HepG2 (cell line): ENCODE data around the gene TPRN. TPM values are rescaled to one million over a fixed set of nuclear protein-coding genes. Genes with fewer than 3 reads are reported as not detected.

ENCODE experiments used
- ARID2 ChIP-seq: sonication (generic); formaldehyde crosslinking; IDR thresholded peaks from 2 replicates; pipeline ENCODE4 v1.8.1; 2022; ENCODE audit warnings: mild to moderate bottlenecking, missing genetic modification reagents, borderline replicate concordance
- HNF4A ChIP-seq: sonication (generic); formaldehyde crosslinking; IDR thresholded peaks from 2 replicates; pipeline ENCODE4 v1.4.0; 2020; ENCODE audit warnings: missing genetic modification reagents
- HOXA9 ChIP-seq: sonication (generic); formaldehyde crosslinking; IDR thresholded peaks from 2 replicates; pipeline ENCODE4 v1.8.1; 2022; ENCODE audit warnings: missing genetic modification reagents, mild to moderate bottlenecking, moderate library complexity, borderline replicate concordance
- IKZF4 ChIP-seq: sonication (generic); formaldehyde crosslinking; IDR thresholded peaks from 2 replicates; pipeline ENCODE4 v1.5.1; 2020; ENCODE audit warnings: borderline replicate concordance, mild to moderate bottlenecking, low read depth, missing genetic modification reagents; ENCODE audit errors: not compliant biosample characterization
- MED8 ChIP-seq: sonication (generic); formaldehyde crosslinking; IDR thresholded peaks from 2 replicates; pipeline ENCODE4 v1.8.1; 2023; ENCODE audit warnings: mild to moderate bottlenecking, missing genetic modification reagents; ENCODE audit not compliant: insufficient replicate concordance
- NKX3-1 ChIP-seq: sonication (generic); formaldehyde crosslinking; IDR thresholded peaks from 2 replicates; pipeline ENCODE4 v1.5.0; 2020; ENCODE audit warnings: missing genetic modification reagents
- SAP130 ChIP-seq: IDR thresholded peaks from 2 replicates; pipeline ENCODE4 v1.6.1; 2016; ENCODE audit warnings: low read depth
- TP53 ChIP-seq: sonication (generic); formaldehyde crosslinking; conservative IDR thresholded peaks from 2 replicates; pipeline ENCODE4 v1.4.0; 2020; ENCODE audit warnings: missing genetic modification reagents
- UBTF ChIP-seq: sonication (generic); formaldehyde crosslinking; IDR thresholded peaks from 2 replicates; pipeline ENCODE4 v1.4.0; 2020; ENCODE audit warnings: mild to moderate bottlenecking, missing genetic modification reagents
- XRCC5 ChIP-seq: fragments of 200-400 bp; formaldehyde crosslinking; optimal IDR thresholded peaks from 2 replicates; pipeline ENCODE3; 2017; ENCODE audit warnings: mild to moderate bottlenecking, low read length
- ZNF281 ChIP-seq: sonication (generic); formaldehyde crosslinking; IDR thresholded peaks from 2 replicates; pipeline ENCODE4 v1.4.0; 2020; ENCODE audit warnings: missing genetic modification reagents, borderline replicate concordance
- ZNF446 ChIP-seq: sonication (generic); formaldehyde crosslinking; IDR thresholded peaks from 2 replicates; pipeline ENCODE4 v1.5.0; 2020; ENCODE audit warnings: mild to moderate bottlenecking, missing genetic modification reagents
- ZNF574 ChIP-seq: sonication (generic); formaldehyde crosslinking; IDR thresholded peaks from 2 replicates; pipeline ENCODE4 v1.4.0; 2020; ENCODE audit warnings: missing genetic modification reagents
- ZNF687 ChIP-seq: sonication (generic); formaldehyde crosslinking; IDR thresholded peaks from 2 replicates; pipeline ENCODE4 v1.5.1; 2020; ENCODE audit warnings: mild to moderate bottlenecking, missing genetic modification reagents, moderate library complexity
- ZNF784 ChIP-seq: sonication (generic); formaldehyde crosslinking; IDR thresholded peaks from 2 replicates; pipeline ENCODE4 v1.5.1; 2020; ENCODE audit warnings: missing genetic modification reagents, mild to moderate bottlenecking, borderline replicate concordance
- polyA plus RNA-seq, 8 experiments: library from polyadenylated mRNA; depleted of rRNA in 3 of 8; stranded (reverse) in 7 of 8; unstranded in 1 of 8; fragments of >200 nt; fragmentation: Illumina TruSeq in 4 of 8; extraction: Trizol in 4 of 8; gene quantifications; 2 replicates each; pipeline versions ENCODE4 v1.2.1 to v1.2.3, GENCODE V29; 2011 to 2016; ENCODE audit warnings: low read depth in 4 of 8, missing spikeins in 1 of 8, mixed read lengths in 1 of 8; ENCODE audit not compliant: insufficient read depth in 1 of 8
- total RNA-seq, 5 experiments: library from RNA; depleted of rRNA; stranded (reverse); fragments of >200 nt; fragmentation: Illumina TruSeq; extraction: Trizol; gene quantifications; 2 replicates each; pipeline ENCODE4 v1.2.3, GENCODE V29; 2016; ENCODE audit warnings: low read depth in 1 of 5

TPRN gene
- total and polyA plus RNA-seq, 2 of the 13 experiments (the other 11 are each of a cell fraction or from before 2014, with no cell fraction given), result 10.1 to 19.2 TPM

- TF ChIP-seq UBTF (CRISPR knock-in tag) (peak; percentile 50; the same call in 1 of the 2 replicates), NKX3-1 (CRISPR knock-in tag) (no peak), IKZF4 (CRISPR knock-in tag) (peak; percentile 55), HOXA9 (CRISPR knock-in tag) (no peak), ZNF574 (peak; percentile 24; the same call in 1 of the 2 replicates), ZNF784 (CRISPR knock-in tag) (peak; percentile 45; the same call in 1 of the 2 replicates), ZNF446 (0 out of 2 replicates have a peak, but pooled peaks have one; percentile 48), TP53 (0 out of 2 replicates have a peak, but pooled peaks have one; percentile 32), HNF4A (0 out of 2 replicates have a peak, but pooled peaks have one; percentile 4), ZNF281 (CRISPR knock-in tag) (peak; percentile 40; the same call in 1 of the 2 replicates), ARID2 (peak; percentile 13; the same call in 1 of the 2 replicates), ZNF687 (CRISPR knock-in tag) (peak; percentile 36; the same call in 1 of the 2 replicates), SAP130 (CRISPR knock-in tag) (peak; percentile 16; the same call in 1 of the 2 replicates), XRCC5 (peak; percentile 14), MED8 (no peak)
Measured at GRCh38 chr9:137198902-137199283, 1.6 kb downstream of the TPRN start (continued).
